ENCODE data around the gene TRNT1.

DNA sequence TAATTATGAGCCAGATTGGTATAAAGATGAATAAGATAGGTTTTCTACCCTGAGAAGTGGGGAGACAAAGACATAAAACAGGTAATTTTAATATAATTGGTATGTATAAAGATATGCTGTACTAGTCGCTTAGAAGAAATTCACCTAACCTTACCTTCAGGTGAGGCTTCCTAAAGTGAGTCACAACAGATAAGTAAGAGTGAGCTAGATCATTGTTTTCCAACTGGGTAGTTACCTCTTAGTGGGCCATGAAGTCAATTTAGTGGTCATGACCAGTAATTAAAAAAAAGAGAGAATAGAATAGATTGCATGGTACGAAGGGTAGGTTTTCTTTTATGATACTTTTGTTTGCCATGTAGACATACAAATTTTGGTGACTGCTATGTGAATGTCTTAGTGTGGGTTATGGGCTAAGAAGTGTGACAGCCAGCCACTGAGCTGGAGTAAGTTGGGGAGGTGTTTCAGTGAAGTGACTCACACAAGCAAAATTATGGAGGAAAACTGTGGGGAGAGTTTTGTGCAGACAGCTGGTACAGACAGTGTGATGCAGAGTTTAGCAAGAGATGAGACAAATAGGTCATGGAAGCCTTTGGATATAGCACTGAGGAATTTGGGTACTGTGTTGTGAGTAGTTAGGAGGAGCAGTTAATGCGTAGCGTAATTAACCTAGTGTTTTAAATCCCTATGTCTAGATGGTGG lies 8.2 kb downstream of the TRNT1 start:
- TF ChIP-seq TARDBP (IDR thresholded peaks at IDR 0.05): no peak
- TF ChIP-seq LEF1 (IDR thresholded peaks at IDR 0.05; ENCODE audit: borderline replicate concordance): no peak
- TF ChIP-seq FOXK2 (IDR thresholded peaks at IDR 0.05): no peak
- no peak for TF ChIP-seq SUZ12 (IDR thresholded peaks at IDR 0.05)
- TF ChIP-seq ELF4 (IDR thresholded peaks at IDR 0.05): no peak
- TF ChIP-seq FOXM1 (IDR thresholded peaks at IDR 0.05; ENCODE audit: borderline replicate concordance): no peak
- TF ChIP-seq ARNT (IDR thresholded peaks at IDR 0.05): no peak
- TF ChIP-seq SP1 (IDR thresholded peaks at IDR 0.05): no peak
- no peak for TF ChIP-seq HDGF (IDR thresholded peaks at IDR 0.05; ENCODE audit: borderline replicate concordance)

Measured in HEK293T (cell line).